H1 (cell line): Measurements from ENCODE around the gene FOXB1. TPM values are rescaled to one million over a fixed set of nuclear protein-coding genes. Genes with fewer than 3 reads are reported as not detected.

ENCODE experiments used
- CTCF ChIA-PET: fragments of 300-600 bp; sonication (Branson Sonifier 250); formaldehyde crosslinking; loops from one replicate; lab custom pipeline; 2021; ENCODE audit not compliant: partially characterized antibody; lab: Charles Lee
- POLR2A ChIA-PET: fragments of 300-600 bp; sonication (Branson Sonifier 250); formaldehyde crosslinking; loops from one replicate; lab custom pipeline; 2021; ENCODE audit warnings: inconsistent platforms; ENCODE audit not compliant: partially characterized antibody; lab: Charles Lee
- DNase-seq, 2 experiments: peaks; one replicate each; pipeline versions ENCODE4 v3.0.0 to v3.0.0-alpha.2; 2010 to 2022; ENCODE audit warnings: low spot score in 2 of 2, low read depth in 1 of 2, mixed read lengths in 1 of 2
- FAIRE-seq: peaks from 2 replicates; lab custom pipeline; 2011; peaks lifted over from hg19 to GRCh38; lab: Jason Lieb, UNC
- H2AFZ ChIP-seq: 2 replicates; pipeline ENCODE4 v1.8.1; 2012; ENCODE audit warnings: low read length, inconsistent platforms
- H2AK5ac ChIP-seq: 2 replicates; pipeline ENCODE4 v1.6.1; 2013; ENCODE audit warnings: low read depth, low read length
- H2BK120ac ChIP-seq: replicated peaks from 2 replicates; pipeline ENCODE3; 2013; ENCODE audit warnings: low read depth, low read length, inconsistent platforms
- H2BK12ac ChIP-seq: 2 replicates; pipeline ENCODE4 v1.6.1; 2013; ENCODE audit warnings: low read depth, low read length
- H2BK15ac ChIP-seq: 2 replicates; pipeline ENCODE4 v1.6.1; 2013; ENCODE audit warnings: low read length
- H2BK20ac ChIP-seq: 2 replicates; pipeline ENCODE4 v1.6.1; 2013; ENCODE audit warnings: low read length
- H2BK5ac ChIP-seq: 2 replicates; pipeline ENCODE4 v1.6.1; 2013; ENCODE audit warnings: low read depth, low read length
- H3K14ac ChIP-seq: 2 replicates; pipeline ENCODE4 v1.6.1; 2013; ENCODE audit warnings: inconsistent platforms; ENCODE audit not compliant: insufficient read length
- H3K18ac ChIP-seq: 2 replicates; pipeline ENCODE4 v1.6.1; 2013; ENCODE audit warnings: low read length; ENCODE audit errors: extremely low read depth
- H3K23ac ChIP-seq: 2 replicates; pipeline ENCODE4 v1.6.1; 2013; ENCODE audit warnings: inconsistent platforms; ENCODE audit not compliant: insufficient read length
- H3K23me2 ChIP-seq: 2 replicates; pipeline ENCODE4 v1.6.1; 2013; ENCODE audit warnings: low read depth, low read length
- H3K27ac ChIP-seq: 2 replicates; pipeline ENCODE4 v1.6.1; 2011; ENCODE audit warnings: low read depth, low read length, inconsistent platforms
- H3K27me3 ChIP-seq, 4 experiments: replicated peaks in 1 of 4; 1 replicate in 1 of 4; 2 replicates in 3 of 4; pipeline versions ENCODE4 v1.6.1 to v1.8.1; 2011 to 2013; ENCODE audit warnings: low read length in 3 of 4, mild to moderate bottlenecking in 3 of 4, inconsistent platforms in 2 of 4, mixed read lengths in 2 of 4, moderate library complexity in 1 of 4; ENCODE audit not compliant: control insufficient read depth in 3 of 4, insufficient read depth in 3 of 4; ENCODE audit errors: extremely low read depth in 1 of 4
- H3K36me3 ChIP-seq, 4 experiments: 2 replicates each; pipeline versions ENCODE4 v1.6.1 to v1.8.1; 2011 to 2013; ENCODE audit warnings: mild to moderate bottlenecking in 4 of 4, low read length in 3 of 4, moderate library complexity in 2 of 4, control low read depth in 1 of 4, inconsistent platforms in 1 of 4; ENCODE audit not compliant: insufficient read depth in 4 of 4, control insufficient read depth in 2 of 4
- H3K4ac ChIP-seq: replicated peaks from 2 replicates; pipeline ENCODE3; 2013; ENCODE audit warnings: low read length, low read depth, mixed read lengths, inconsistent platforms; ENCODE audit not compliant: insufficient read length
- H3K4me1 ChIP-seq, 4 experiments: replicated peaks in 1 of 4; 1 replicate in 1 of 4; 2 replicates in 3 of 4; pipeline versions ENCODE4 v1.6.1 to v1.8.1; 2011 to 2013; ENCODE audit warnings: low read length in 3 of 4, inconsistent platforms in 2 of 4, mixed read lengths in 1 of 4; ENCODE audit not compliant: insufficient read depth in 4 of 4, control insufficient read depth in 3 of 4
- H3K4me2 ChIP-seq, 2 experiments: 2 replicates each; pipeline versions ENCODE4 v1.6.1 to v1.8.1; 2011 to 2013; ENCODE audit warnings: low read depth in 2 of 2, low read length in 2 of 2, control low read depth in 1 of 2, inconsistent platforms in 1 of 2, mild to moderate bottlenecking in 1 of 2; ENCODE audit not compliant: insufficient read depth in 1 of 2
- H3K4me3 ChIP-seq, 4 experiments: fragments of 200-600, 300-600 bp in 1 of 4; sonication (generic), shearing (Covaris generic), sonication (Bioruptor Twin) in 1 of 4; 2 replicates each; pipeline versions ENCODE4 v1.5.1 to v1.8.1; 2011 to 2016; ENCODE audit warnings: low read length in 4 of 4, low read depth in 3 of 4, control low read depth in 2 of 4, inconsistent platforms in 2 of 4, mild to moderate bottlenecking in 2 of 4, mixed read lengths in 1 of 4, moderate library complexity in 1 of 4; ENCODE audit not compliant: insufficient read depth in 2 of 4; ENCODE audit errors: extremely low read depth in 1 of 4
- H3K56ac ChIP-seq: replicated peaks from 2 replicates; pipeline ENCODE3; 2013; ENCODE audit warnings: low read depth, mild to moderate bottlenecking, mixed read lengths, low read length, inconsistent platforms; ENCODE audit not compliant: insufficient read length
- H3K79me1 ChIP-seq: 2 replicates; pipeline ENCODE4 v1.6.1; 2013; ENCODE audit warnings: low read depth, low read length, control low read depth
- H3K79me2 ChIP-seq, 2 experiments: 2 replicates each; pipeline versions ENCODE4 v1.6.1 to v1.8.1; 2012 to 2013; ENCODE audit warnings: low read length in 2 of 2, mild to moderate bottlenecking in 2 of 2, inconsistent platforms in 1 of 2; ENCODE audit not compliant: insufficient read depth in 2 of 2, control insufficient read depth in 1 of 2
- H3K9ac ChIP-seq, 4 experiments: replicated peaks in 1 of 4; 1 replicate in 1 of 4; 2 replicates in 3 of 4; pipeline versions ENCODE4 v1.6.1 to v1.8.1; 2011 to 2013; ENCODE audit warnings: low read depth in 3 of 4, low read length in 3 of 4, control low read depth in 2 of 4, mild to moderate bottlenecking in 2 of 4, moderate library complexity in 2 of 4, inconsistent platforms in 1 of 4; ENCODE audit errors: extremely low read depth in 1 of 4
- H3K9me3 ChIP-seq, 2 experiments: 2 replicates each; pipeline versions ENCODE4 v1.6.1 to v1.8.1; 2012 to 2013; ENCODE audit warnings: mild to moderate bottlenecking in 2 of 2, moderate library complexity in 2 of 2, control low read depth in 1 of 2, inconsistent platforms in 1 of 2, low read depth in 1 of 2, low read length in 1 of 2, mixed read lengths in 1 of 2; ENCODE audit not compliant: insufficient read depth in 2 of 2
- H4K20me1 ChIP-seq, 2 experiments: replicated peaks in 1 of 2; 2 replicates each; pipeline versions ENCODE3 to v1.8.1; 2011 to 2013; ENCODE audit warnings: inconsistent platforms in 2 of 2, low read length in 2 of 2, mild to moderate bottlenecking in 1 of 2; ENCODE audit not compliant: insufficient read depth in 2 of 2, control insufficient read depth in 1 of 2
- H4K5ac ChIP-seq: 2 replicates; pipeline ENCODE4 v1.6.1; 2013; ENCODE audit warnings: low read length, low read depth, mixed read lengths, inconsistent platforms; ENCODE audit not compliant: insufficient read length
- H4K8ac ChIP-seq: 2 replicates; pipeline ENCODE4 v1.8.0; 2013; ENCODE audit warnings: mild to moderate bottlenecking, moderate library complexity, low read length, inconsistent platforms; ENCODE audit not compliant: insufficient read depth; ENCODE audit errors: extremely low read depth
- H4K91ac ChIP-seq: replicated peaks from 2 replicates; pipeline ENCODE3; 2013; ENCODE audit warnings: low read length, mixed read lengths, inconsistent platforms; ENCODE audit not compliant: insufficient read length
- ASH2L ChIP-seq: fragments of 200-600, 300-600 bp; sonication (generic); IDR thresholded peaks from one replicate; pipeline ENCODE4 v1.7.1; 2017; ENCODE audit warnings: low read length
- CHD1 ChIP-seq: IDR thresholded peaks from 2 replicates; pipeline ENCODE4 v1.6.1; 2012; ENCODE audit warnings: low read depth, low read length, improper control_type of control experiment
- CREB1 ChIP-seq: IDR thresholded peaks from 2 replicates; pipeline ENCODE4 v1.6.1; 2012; ENCODE audit warnings: inconsistent platforms
- EGR1 ChIP-seq: IDR thresholded peaks from 2 replicates; pipeline ENCODE4 v1.6.1; 2011; ENCODE audit warnings: low read depth, low read length, borderline replicate concordance
- KDM1A ChIP-seq: fragments of 200-600, 300-600 bp; sonication (generic); IDR thresholded peaks from 2 replicates; pipeline ENCODE4 v1.7.1; 2016; ENCODE audit warnings: mild to moderate bottlenecking, low read length, borderline replicate concordance
- MAX ChIP-seq: IDR thresholded peaks from 2 replicates; pipeline ENCODE4 v1.6.1; 2012; ENCODE audit warnings: inconsistent platforms
- NANOG ChIP-seq: IDR thresholded peaks from 2 replicates; pipeline ENCODE4 v1.6.1; 2011; ENCODE audit warnings: low read length, low read depth, mild to moderate bottlenecking, inconsistent platforms; ENCODE audit not compliant: insufficient read depth, poor library complexity, severe bottlenecking
- POLR2AphosphoS5 ChIP-seq: IDR thresholded peaks from 2 replicates; pipeline ENCODE4 v1.6.1; 2011; ENCODE audit warnings: low read depth, low read length
- RXRA ChIP-seq: IDR thresholded peaks from 2 replicates; pipeline ENCODE4 v1.6.1; 2011; ENCODE audit warnings: low read depth, mild to moderate bottlenecking, low read length, moderate library complexity; ENCODE audit not compliant: insufficient read depth
- SIRT6 ChIP-seq: IDR thresholded peaks from one replicate; pipeline ENCODE4 v1.7.1; 2012; ENCODE audit warnings: low read length, inconsistent platforms
- SP2 ChIP-seq: IDR thresholded peaks from 2 replicates; pipeline ENCODE4 v1.6.1; 2012; ENCODE audit warnings: mild to moderate bottlenecking, low read length, inconsistent platforms
- SP4 ChIP-seq: IDR thresholded peaks from 2 replicates; pipeline ENCODE4 v1.6.1; 2012; ENCODE audit warnings: low read length, inconsistent platforms
- WGBS, 2 experiments: shearing (Covaris generic) in 1 of 2; methylation state at CpG; one replicate each; pipeline versions ENCODE4 v1.1.6 to v1.1.7; 2013 to 2015; ENCODE audit warnings: low lambda C conversion rate in 2 of 2, mixed read lengths in 2 of 2, inconsistent platforms in 1 of 2, low coverage in 1 of 2, missing lambda C conversion rate in 1 of 2; ENCODE audit not compliant: insufficient replicate concordance in 2 of 2, insufficient coverage in 1 of 2, insufficient read length in 1 of 2; ENCODE audit errors: extremely low coverage in 1 of 2, missing lambda C conversion rate in 1 of 2; 5-methylcytosine and 5-hydroxymethylcytosine counted together
- polyA plus RNA-seq, 7 experiments: library from polyadenylated mRNA; depleted of rRNA in 3 of 7; stranded (reverse) in 5 of 7; unstranded in 2 of 7; fragments of >200 nt in 5 of 7; fragments of 200-250 nt in 2 of 7; gene quantifications; 1 replicate in 5 of 7; 2 replicates in 1 of 7; 4 replicates in 1 of 7; pipeline versions ENCODE4 v1.2.1 to v1.2.3, GENCODE V29; 2011 to 2013; ENCODE audit warnings: missing spikeins in 2 of 7, mixed read lengths in 2 of 7
- total RNA-seq: library from RNA; stranded (reverse); fragmentation: NEBNext Ultra II Directional; extraction: Animal tissue kit (Norgen Biotek cat#: 25700); gene quantifications from 2 replicates; pipeline ENCODE4 v1.2.1, GENCODE V29; 2021

FOXB1 gene
- total and polyA plus RNA-seq, 2 of the 8 experiments (the other 6 are each of a cell fraction or from before 2014, with no cell fraction given): 0.92 to 1.5 TPM

GRCh38 chr15:60005352-60006202, 1.5 kb downstream of the FOXB1 start:
- Histone ChIP-seq H4K8ac (peak overlapping the region; percentile 87), H2AK5ac (no peak overlapping the region; the same call in 1 of the 2 replicates), H3K79me1 (no peaks in the 10 kb centered on the region), H3K18ac (peak overlapping the region; percentile 81), H3K23me2 (peaks cover 32% of the 10 kb centered on the region), H3K4me1 (peaks cover 19 to 39% (median 23%) of the 10 kb centered on the region in 4 experiments), H3K27ac (no peak overlapping the region), H3K27me3 (peaks cover 25 to 51% (median 46%) of the 10 kb centered on the region in 4 experiments; a peak in 6 of 7 replicates), H4K91ac (peak overlapping the region; percentile 84), H3K4me2 (peak overlapping the region; percentile 98 to 100), H3K9ac (no peak overlapping the region), H4K5ac (no peak overlapping the region), H2BK5ac (peak overlapping the region; percentile 66; the same call in 1 of the 2 replicates), H2BK20ac (peak overlapping the region; percentile 72; the same call in 1 of the 2 replicates), H2BK12ac (peak overlapping the region; percentile 98; the same call in 1 of the 2 replicates), H4K20me1 (peaks cover 0 to 3% of the 10 kb centered on the region in 2 experiments), H3K4ac (peak overlapping the region; percentile 28), H3K9me3 (no peaks in the 10 kb centered on the region; a peak in 1 of 4 replicates), H2BK120ac (peak overlapping the region; percentile 28), H3K36me3 (peaks cover 0 to 4% (median 0%) of the 10 kb centered on the region in 4 experiments; a peak in 2 of 8 replicates), H3K4me3 (peak overlapping the region; percentile 54 to 74 (median 62)), H2AFZ (peak overlapping the region; percentile 34; the same call in 1 of the 2 replicates), H2BK15ac (peak overlapping the region; percentile 61; the same call in 1 of the 2 replicates), H3K23ac (no peak overlapping the region), H3K56ac (peak overlapping the region; percentile 21), H3K14ac (no peak overlapping the region), H3K79me2 (peaks cover 0 to 11% of the 10 kb centered on the region in 2 experiments; a peak in 1 of 4 replicates)
- no peak for FAIRE-seq
- DNase-seq: peak in 1 of 2 experiments; percentile 69
- WGBS, 2 experiments: 2% methylated on average over 69 of the region's 77 CpGs; no CpG with 5 or more reads in 1 of the 2 experiments
- POLR2A ChIA-PET: interaction anchor here (0.8 to 3.3 kb wide), 5 partner anchors 9 to 73 kb away, joined by 3 to 24 read pairs (median 3); no protein-coding TSS in a partner anchor
- CTCF ChIA-PET: interaction anchor here (1.0 to 2.7 kb wide), 8 partner anchors 8 to 281 kb away, joined by 3 to 33 read pairs (median 6); no protein-coding TSS in a partner anchor
- TF ChIP-seq CHD1 (no peak), SP2 (no peak), EGR1 (no peak), POLR2AphosphoS5 (no peak), KDM1A (no peak), SP4 (no peak), ASH2L (no peak), SIRT6 (no peak), MAX (no peak; the same call in 1 of the 2 replicates), CREB1 (no peak), NANOG (no peak), RXRA (no peak)
